Neural progenitor cell (in vitro differentiated cells): ENCODE results near the gene ELP5. TPM values are rescaled to one million over a fixed set of nuclear protein-coding genes. Genes with fewer than 3 reads are reported as not detected.

Source experiments
- DNase-seq: peaks from one replicate; pipeline ENCODE4 v3.0.0-alpha.2; 2016; ENCODE audit warnings: low spot score
- H2AFZ ChIP-seq: fragments of 200-600 bp; sonication (generic); replicated peaks from 2 replicates; pipeline ENCODE4 v1.6.1; 2016; ENCODE audit warnings: antibody characterized with exemption
- H3F3A ChIP-seq: fragments of 200-600 bp; sonication (generic); 2 replicates; pipeline ENCODE4 v1.6.1; 2016; ENCODE audit warnings: antibody characterized with exemption, low read depth
- H3K27ac ChIP-seq: fragments of 200-600 bp; sonication (generic); 2 replicates; pipeline ENCODE4 v1.5.1; 2016; ENCODE audit warnings: mild to moderate bottlenecking
- H3K27me3 ChIP-seq: fragments of 200-600 bp; sonication (generic); 2 replicates; pipeline ENCODE4 v1.6.1; 2016; ENCODE audit warnings: mild to moderate bottlenecking, moderate library complexity
- H3K36me3 ChIP-seq: fragments of 200-600 bp; sonication (generic); 2 replicates; pipeline ENCODE4 v1.5.1; 2016
- H3K4me1 ChIP-seq: fragments of 200-600 bp; sonication (generic); 2 replicates; pipeline ENCODE4 v1.6.1; 2016; ENCODE audit warnings: mixed run types
- H3K4me2 ChIP-seq: fragments of 200-600 bp; sonication (generic); 2 replicates; pipeline ENCODE4 v1.6.1; 2016
- H3K4me3 ChIP-seq: fragments of 200-600 bp; sonication (generic); 2 replicates; pipeline ENCODE4 v1.5.1; 2016
- H3K79me2 ChIP-seq: fragments of 200-600 bp; sonication (generic); 2 replicates; pipeline ENCODE4 v1.6.1; 2016; ENCODE audit warnings: low read depth
- H3K9ac ChIP-seq: fragments of 200-600 bp; sonication (generic); 2 replicates; pipeline ENCODE4 v1.6.1; 2016
- H3K9me3 ChIP-seq: fragments of 200-600 bp; sonication (generic); 2 replicates; pipeline ENCODE4 v1.5.1; 2016; ENCODE audit warnings: low read depth
- H4K20me1 ChIP-seq: fragments of 200-600 bp; sonication (generic); 2 replicates; pipeline ENCODE4 v1.6.1; 2016; ENCODE audit warnings: low read depth
- H3K27ac Mint-ChIP-seq: 3 replicates; pipeline ENCODE4 v1.8.0; 2021; ENCODE audit warnings: mixed read lengths
- H3K27me3 Mint-ChIP-seq: 2 replicates; pipeline ENCODE4 v1.8.0; 2022; ENCODE audit warnings: low read depth, mild to moderate bottlenecking, inconsistent platforms, moderate library complexity, mixed read lengths; ENCODE audit not compliant: insufficient read depth
- H3K36me3 Mint-ChIP-seq: 3 replicates; pipeline ENCODE4 v1.8.0; 2021; ENCODE audit warnings: mixed read lengths
- H3K4me1 Mint-ChIP-seq: 3 replicates; pipeline ENCODE4 v1.8.0; 2021; ENCODE audit warnings: mixed read lengths
- H3K4me3 Mint-ChIP-seq: 3 replicates; pipeline ENCODE4 v1.8.0; 2021; ENCODE audit warnings: mild to moderate bottlenecking, moderate library complexity, mixed read lengths
- H3K9me3 Mint-ChIP-seq: 3 replicates; pipeline ENCODE4 v1.8.0; 2020; ENCODE audit warnings: mixed read lengths
- CTCF ChIP-seq: fragments of 200-600 bp; sonication (generic); IDR thresholded peaks from 2 replicates; pipeline ENCODE4 v1.5.1; 2017; ENCODE audit warnings: antibody characterized with exemption, mild to moderate bottlenecking
- EZH2 ChIP-seq: fragments of 200-600 bp; sonication (generic); IDR thresholded peaks from 2 replicates; pipeline ENCODE4 v1.6.1; 2017; ENCODE audit warnings: antibody characterized with exemption, mild to moderate bottlenecking, moderate library complexity
- EZH2phosphoT487 ChIP-seq: fragments of 200-600 bp; sonication (generic); IDR thresholded peaks from 2 replicates; pipeline ENCODE4 v1.6.1; 2017; ENCODE audit warnings: antibody characterized with exemption
- total RNA-seq: library from RNA; depleted of rRNA; stranded (reverse); fragments of >200 nt; gene quantifications from 2 replicates; pipeline ENCODE4 v1.2.3, GENCODE V29; 2015; ENCODE audit warnings: low replicate concordance

ELP5 gene
- total RNA-seq, 1 donor from 2014 or later, result 17.5 TPM

- Histone ChIP-seq H3K9me3 (no peaks in the 10 kb centered on the region), H3K79me2 (peaks cover 59% of the 10 kb centered on the region), H3K36me3 (peaks cover 3% of the 10 kb centered on the region), H3K4me1 (peaks cover 16% of the 10 kb centered on the region), H3K4me3 (peak within 1 kb of the TSS; percentile 61), H3K4me2 (peak within 1 kb of the TSS; percentile 100), H3K9ac (peak within 1 kb of the TSS; percentile 72), H3F3A (peaks cover 18% of the 10 kb centered on the region), H3K27ac (peak within 1 kb of the TSS; percentile 98), H4K20me1 (peaks cover 34% of the 10 kb centered on the region), H2AFZ (peak within 1 kb of the TSS; percentile 85), H3K27me3 (no peaks in the 10 kb centered on the region)
- peak; percentile 90 for DNase-seq
- Mint-ChIP-seq H3K36me3 (peaks cover 19% of the 10 kb centered on the region), H3K4me1 (peaks cover 34% of the 10 kb centered on the region), H3K4me3 (peak within 1 kb of the TSS; percentile 89), H3K9me3 (no peaks in the 10 kb centered on the region), H3K27ac (peak within 1 kb of the TSS; percentile 99), H3K27me3 (peaks cover 12% of the 10 kb centered on the region)
- TF ChIP-seq EZH2 (no peak), CTCF (no peak), EZH2phosphoT487 (no peak)
Measured at GRCh38 chr17:7251661-7252175, 297 bp upstream of the ELP5 start, which contains the start of gene CTDNEP1. TSS of gene CTDNEP1 (minus strand) at chr17:7251734. CDS start at chr17:7251296, 438 bp downstream.

- Mint-ChIP-seq H3K9me3 (no peaks in the 10 kb centered on the region), H3K4me1 (peaks cover 34% of the 10 kb centered on the region), H3K4me3 (peak overlapping the region; percentile 89), H3K27me3 (peaks cover 12% of the 10 kb centered on the region), H3K27ac (no peak overlapping the region), H3K36me3 (peaks cover 19% of the 10 kb centered on the region)
- H3K4me1 ChIP-seq, result peaks cover 16% of the 10 kb centered on the region
- H3K27me3 ChIP-seq, result no peaks in the 10 kb centered on the region
- H3K4me2 ChIP-seq, result peak overlapping the region; percentile 87
- peaks cover 18% of the 10 kb centered on the region for H3F3A ChIP-seq
- no peak overlapping the region for H2AFZ ChIP-seq
- peaks cover 27% of the 10 kb centered on the region for H4K20me1 ChIP-seq
- peak overlapping the region; percentile 70 for H3K9ac ChIP-seq
- no peak for TF ChIP-seq CTCF
- no peak for TF ChIP-seq EZH2
- no peak for TF ChIP-seq EZH2phosphoT487
- H3K36me3 ChIP-seq, result peaks cover 3% of the 10 kb centered on the region
- no peaks in the 10 kb centered on the region for H3K9me3 ChIP-seq
- H3K79me2 ChIP-seq, result peaks cover 46% of the 10 kb centered on the region
- DNase-seq, result no peak
- no peak overlapping the region for H3K27ac ChIP-seq
- peak overlapping the region; percentile 61 for H3K4me3 ChIP-seq
Measured at GRCh38 chr17:7253082-7253481, 1.1 kb downstream of the ELP5 start.

- no peak for DNase-seq
- Mint-ChIP-seq H3K9me3 (no peaks in the 10 kb centered on the region), H3K4me1 (peaks cover 24% of the 10 kb centered on the region), H3K36me3 (peaks cover 28% of the 10 kb centered on the region), H3K4me3 (peak overlapping the region; percentile 18), H3K27ac (no peak overlapping the region), H3K27me3 (peaks cover 16% of the 10 kb centered on the region)
- no peak overlapping the region for H3K9ac ChIP-seq
- H3K4me3 ChIP-seq, result no peak overlapping the region
- H3K27ac ChIP-seq, result no peak overlapping the region
- H3K27me3 ChIP-seq, result no peaks in the 10 kb centered on the region
- H3K9me3 ChIP-seq, result no peaks in the 10 kb centered on the region
- TF ChIP-seq EZH2phosphoT487, result no peak
- no peak for TF ChIP-seq EZH2
- TF ChIP-seq CTCF, result no peak
- peaks cover 18% of the 10 kb centered on the region for H3F3A ChIP-seq
- H3K4me1 ChIP-seq, result peaks cover 16% of the 10 kb centered on the region
- peaks cover 31% of the 10 kb centered on the region for H3K79me2 ChIP-seq
- no peak overlapping the region for H3K4me2 ChIP-seq
- no peak overlapping the region for H2AFZ ChIP-seq
- peaks cover 3% of the 10 kb centered on the region for H3K36me3 ChIP-seq
- H4K20me1 ChIP-seq, result peaks cover 15% of the 10 kb centered on the region
Measured at GRCh38 chr17:7254511-7254910, 2.5 kb downstream of the ELP5 start.
